ENCODE results near the gene TBC1D17.

Gene TBC1D17
- total RNA-seq: 39.6 to 48.3 reads per million in 2 donors

DNA sequence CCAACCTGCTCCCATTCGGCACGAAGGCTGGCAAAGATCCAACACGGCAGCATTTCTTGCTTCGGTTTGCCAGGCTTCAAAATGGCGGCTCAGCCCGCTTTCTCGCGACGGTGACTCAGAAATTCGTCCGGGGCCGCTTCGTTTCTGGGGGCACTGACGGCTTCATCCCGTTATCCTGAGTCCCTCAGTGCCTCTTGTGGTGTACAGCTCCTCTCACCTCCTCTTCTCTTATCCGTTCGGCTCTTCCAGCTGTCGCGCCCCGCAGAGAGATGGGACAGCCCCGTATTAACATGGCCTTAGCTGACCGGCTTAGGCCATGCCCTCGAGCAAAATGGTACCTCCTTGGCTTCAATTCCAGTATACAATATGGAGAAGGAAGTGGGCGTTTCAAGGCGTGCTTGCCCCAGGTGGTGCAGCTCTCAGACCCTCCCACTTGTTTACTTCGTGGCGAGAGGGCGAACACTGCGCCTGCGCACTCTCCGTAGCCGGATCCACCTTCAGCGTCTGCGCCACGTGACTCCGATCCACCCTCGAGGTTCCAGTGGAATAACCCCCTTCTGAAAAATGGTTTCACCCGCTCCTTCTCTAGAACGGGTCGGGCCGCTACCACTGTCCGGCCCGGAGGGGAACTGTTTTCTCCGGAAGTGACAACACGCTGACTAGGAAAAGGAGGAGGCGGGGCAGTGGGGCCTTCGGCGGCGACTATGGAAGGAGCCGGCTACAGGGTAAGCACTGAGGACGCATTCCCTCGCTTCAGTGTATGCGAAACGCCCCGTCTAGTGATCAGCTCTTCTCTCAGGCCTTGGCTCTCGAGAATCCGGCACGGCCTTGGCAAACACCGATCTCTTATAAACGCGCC, at the start of gene TBC1D17, which contains the start of gene AKT1S1:
TSS of gene TBC1D17 (plus strand) at position 683 of the 859 bp plus-strand sequence. CDS start at position 705, 22 bp downstream.
TSS of gene AKT1S1 (minus strand) at position 336 of the 859 bp plus-strand sequence. CDS start 4,060 bp downstream, outside the sequence.
- DNase-seq: peak; percentile 94 to 100 (median 99)

DNA sequence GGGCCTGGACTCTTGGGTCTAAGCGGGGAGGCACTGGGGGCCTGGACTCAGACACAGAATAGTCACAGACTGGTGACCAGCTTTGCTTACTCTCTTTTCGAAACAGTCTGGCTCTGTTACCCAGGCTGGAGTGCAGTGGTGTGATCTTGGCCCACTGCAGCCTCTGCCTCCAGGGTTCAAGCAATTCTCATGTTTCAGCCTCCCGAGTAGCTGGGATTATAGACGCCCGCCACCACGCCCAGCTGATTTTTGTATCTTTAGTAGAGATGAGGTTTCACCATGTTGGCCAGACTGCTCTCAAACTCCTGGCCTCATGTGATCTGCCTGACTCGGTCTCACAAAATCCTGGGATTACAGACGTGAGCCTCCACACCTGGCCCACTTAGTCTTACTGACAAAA, 48.3 kb upstream of the TBC1D17 start:
- no peak for DNase-seq

DNA sequence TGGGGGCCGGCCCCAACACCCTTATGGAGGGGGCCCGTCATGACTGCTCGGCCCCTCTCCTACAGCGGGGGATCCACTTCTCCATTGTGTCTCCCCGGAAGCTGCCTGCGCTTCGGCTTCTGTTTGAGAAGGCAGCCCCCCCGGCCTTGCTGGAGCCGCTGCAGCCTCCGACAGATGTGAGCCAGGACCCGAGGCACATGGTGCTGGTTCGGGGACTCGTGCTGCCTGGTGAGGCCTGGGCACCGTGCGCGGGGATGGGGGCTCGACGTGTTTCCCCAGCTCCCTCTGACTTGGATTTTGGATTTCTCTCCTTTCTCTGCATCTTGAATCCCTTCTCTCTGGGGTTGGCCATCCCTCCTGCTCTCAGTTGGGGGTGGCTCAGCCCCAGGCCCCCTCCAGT, 47.8 kb upstream of the TBC1D17 start:
- no peak for DNase-seq

DNA sequence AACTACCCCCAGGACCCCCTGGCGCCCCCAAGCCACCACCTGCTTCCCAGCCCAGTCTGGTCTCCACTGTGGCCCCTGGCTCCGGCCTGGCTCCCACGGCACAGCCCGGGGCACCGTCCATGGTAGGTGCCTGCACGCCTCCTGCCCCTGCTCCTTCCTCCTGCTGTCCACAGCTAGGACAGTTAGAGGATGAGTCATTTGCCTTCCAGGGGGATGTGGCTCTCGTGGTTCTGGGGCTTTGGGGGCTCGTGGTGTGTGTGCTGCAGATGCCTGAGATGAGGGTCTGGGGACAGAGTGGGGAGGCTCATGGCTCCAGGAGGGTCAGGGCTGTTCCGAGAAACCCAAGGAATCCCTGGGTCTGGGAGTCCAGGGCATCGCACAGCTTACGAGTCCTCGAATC, 46.7 kb upstream of the TBC1D17 start:
- DNase-seq: no peak

DNA sequence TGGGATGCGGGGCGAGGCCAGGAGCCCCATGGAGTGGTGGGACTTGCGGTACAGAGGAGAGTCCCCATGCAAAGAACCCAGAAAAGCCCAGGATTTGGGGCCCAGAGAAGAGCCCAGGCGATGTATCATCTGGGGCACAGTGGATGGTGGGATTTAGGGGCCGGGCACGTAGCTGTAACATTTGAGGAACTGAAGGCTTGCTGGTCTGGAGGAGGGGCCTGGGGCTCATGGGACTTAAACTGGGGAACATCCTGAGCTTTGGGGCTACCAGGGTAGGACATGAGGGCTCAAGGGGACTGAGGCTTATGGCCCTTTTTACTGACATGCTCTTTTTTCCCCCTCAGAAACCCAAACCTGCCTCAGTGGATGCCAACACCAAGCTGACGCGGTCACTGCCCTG, 45.9 kb upstream of the TBC1D17 start:
- no peak for DNase-seq

DNA sequence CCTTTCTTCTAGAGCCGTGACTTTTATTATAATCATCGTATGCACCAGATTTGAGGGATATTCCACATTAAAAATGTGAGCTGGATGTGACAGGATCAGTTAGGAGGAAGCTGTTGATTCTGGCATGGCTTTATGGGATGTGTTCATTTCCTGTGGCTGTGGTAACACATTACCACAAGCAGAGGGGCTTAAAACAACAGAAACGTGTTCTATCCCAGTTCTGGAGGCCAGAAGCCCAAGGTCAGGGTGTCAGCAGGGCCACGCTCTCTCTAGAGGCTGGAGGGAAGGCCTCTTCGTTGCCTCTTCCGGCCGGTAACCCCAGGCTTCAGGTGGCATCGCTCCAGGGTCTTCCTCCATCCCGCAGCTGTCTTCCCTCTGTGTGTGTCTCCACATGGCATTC, 44.9 kb upstream of the TBC1D17 start:
- DNase-seq: no peak

DNA sequence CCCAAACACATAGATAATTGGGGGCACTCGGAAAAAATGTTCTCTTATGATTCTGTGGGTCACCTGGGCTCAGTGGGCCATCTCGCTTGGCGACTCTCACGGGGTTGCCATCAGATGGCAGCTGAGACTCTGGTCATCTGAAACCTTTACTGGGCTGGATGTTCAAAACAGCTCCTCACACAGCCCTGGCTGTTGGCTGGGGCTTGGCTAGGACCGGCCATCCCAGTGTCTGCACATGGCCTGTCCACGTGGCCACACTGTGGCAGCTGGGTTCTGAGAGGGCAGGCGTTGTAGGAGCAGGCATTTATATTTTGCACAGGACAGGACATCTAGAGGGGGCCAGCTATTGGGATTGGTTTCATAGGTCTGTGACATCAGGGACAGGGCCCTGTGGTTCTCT, 43.9 kb upstream of the TBC1D17 start:
- no peak for DNase-seq

DNA sequence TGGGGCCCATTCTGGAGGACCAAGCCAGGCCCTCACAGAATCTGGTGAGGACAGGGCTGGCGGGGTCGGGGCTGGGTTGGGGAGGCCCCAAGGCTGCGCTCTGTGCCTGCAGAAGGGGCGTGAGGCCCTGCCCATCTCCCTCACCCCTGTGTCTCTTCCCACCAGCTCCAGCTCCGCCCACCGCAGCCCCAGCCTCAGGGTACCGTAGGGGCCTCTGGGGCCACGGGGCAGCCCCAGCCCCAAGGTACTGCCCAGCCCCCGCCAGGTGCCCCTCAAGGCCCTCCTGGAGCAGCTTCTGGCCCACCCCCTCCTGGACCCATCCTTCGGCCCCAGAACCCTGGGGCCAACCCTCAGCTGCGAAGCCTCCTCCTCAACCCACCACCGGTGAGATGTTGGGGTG, 41.9 kb upstream of the TBC1D17 start:
- DNase-seq: no peak

DNA sequence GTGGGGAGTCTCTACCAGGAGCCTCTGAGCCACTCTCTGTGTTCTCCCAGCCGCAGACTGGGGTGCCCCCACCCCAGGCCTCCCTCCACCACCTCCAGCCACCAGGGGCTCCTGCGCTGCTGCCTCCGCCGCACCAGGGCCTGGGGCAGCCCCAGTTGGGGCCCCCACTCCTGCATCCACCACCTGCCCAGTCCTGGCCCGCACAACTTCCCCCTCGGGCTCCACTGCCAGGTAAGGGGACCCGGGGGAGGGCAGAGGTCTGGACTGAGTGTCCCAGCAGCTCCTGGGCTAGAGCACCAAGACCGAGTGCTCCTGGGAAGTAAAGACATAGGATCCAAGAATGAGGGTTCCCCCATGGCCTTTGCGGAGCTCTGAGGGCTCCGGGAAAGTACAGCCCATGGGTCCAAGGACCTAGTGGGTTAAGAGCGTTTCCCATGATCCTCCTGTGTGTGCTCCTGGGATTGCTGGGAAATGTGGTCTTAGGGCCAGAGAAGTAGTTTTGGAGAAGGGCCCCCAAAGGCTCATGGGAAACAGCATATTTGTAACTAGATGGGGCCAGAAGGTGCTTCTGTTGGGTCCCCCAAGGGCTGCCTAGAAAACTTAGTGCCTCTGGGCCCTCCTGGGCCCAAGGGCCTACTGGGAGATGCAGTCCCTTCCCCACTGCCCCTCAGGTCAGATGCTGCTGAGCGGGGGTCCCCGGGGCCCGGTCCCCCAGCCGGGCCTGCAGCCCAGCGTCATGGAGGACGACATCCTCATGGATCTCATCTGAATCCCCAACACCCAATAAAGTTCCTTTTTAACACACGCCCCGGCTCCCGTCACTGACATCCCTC, 41.1 kb upstream of the TBC1D17 start:
- no peak for DNase-seq

DNA sequence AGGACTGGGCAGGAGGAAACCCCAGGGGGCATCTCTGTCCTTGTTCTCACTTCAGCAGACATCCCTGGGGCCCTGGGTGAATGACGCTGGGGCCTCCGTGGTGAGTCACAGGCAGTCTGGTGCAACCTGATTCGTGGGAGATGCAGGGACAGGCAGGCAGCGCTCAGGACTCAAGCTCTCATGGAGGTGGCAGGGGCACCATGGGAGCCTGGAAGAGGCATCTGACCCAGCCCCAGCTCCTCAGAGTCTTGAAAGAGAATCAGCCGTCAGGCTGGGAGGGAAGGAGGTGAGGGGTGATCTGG, 40.5 kb upstream of the TBC1D17 start:
- DNase-seq: no peak

DNA sequence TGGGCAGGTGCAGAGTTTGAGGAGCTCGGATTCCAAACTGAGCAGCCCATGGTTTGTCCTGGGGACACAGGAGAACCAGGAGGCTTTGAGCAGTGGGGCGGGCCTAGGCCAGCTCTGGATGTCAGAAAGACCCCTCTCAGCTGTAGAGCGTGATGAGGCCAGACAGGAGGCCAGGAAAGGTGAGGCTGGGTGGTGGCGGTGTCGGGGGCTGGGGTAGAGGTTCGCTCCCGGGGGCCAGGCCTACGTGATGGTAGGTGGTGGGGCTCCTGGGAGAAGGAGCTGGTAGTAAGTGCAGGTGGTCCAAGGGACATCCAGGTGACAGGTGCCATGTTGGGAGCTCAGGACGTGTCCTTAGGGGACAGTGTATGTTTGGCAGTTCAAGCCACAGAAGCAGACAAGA, 40.1 kb upstream of the TBC1D17 start:
- no peak for DNase-seq

DNA sequence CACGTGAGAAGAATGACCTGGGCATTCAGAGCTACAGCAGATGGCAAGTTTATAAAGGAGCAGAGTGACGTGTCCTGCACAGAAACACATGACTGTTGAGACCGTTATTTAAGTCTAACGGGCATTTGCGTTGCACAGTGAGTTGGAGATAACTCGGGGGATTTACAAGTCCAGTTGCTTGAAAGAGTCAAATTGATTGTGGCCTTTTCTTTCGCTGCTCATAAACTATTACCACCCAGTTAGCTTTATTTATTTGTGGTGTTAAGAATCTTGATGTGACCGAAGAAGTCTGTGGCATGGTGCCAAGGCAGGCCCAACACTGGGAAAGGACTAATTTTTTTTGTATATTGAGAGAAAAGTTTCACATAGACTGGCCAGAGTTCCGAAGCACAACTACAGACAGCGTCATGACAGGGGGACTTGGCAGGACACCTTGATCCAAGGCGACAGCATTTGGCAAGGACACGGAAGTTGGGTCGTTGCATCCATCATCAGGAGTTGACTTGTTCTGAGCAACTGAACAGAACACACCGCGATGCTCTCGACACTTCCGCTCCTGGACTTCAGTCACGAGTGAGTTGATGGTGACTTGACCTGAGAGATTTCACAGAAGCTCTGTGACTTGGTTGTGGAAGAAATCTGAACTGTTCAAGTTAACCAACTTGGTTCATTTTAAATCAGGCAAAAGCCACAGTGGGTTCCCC, 38.5 kb upstream of the TBC1D17 start:
- no peak for DNase-seq

DNA sequence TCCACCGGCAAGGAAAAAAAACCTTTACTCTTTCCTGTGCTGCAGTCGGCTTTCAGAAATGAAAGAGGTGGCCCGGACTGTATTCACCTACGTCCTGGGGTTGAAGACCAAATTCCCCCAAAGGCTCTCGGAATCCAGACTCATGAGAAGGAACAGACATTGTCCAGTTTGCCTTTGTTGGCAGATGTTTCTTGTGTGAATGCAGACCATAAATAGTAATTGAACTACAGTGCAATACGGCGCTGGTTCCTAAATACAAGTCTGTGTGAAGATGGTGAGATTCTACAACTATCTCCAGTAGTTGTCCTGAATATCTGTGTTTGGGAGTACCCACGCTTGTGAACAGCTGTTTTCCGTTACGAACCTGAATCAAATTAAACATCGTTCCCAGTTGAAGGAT, 37.8 kb upstream of the TBC1D17 start:
- DNase-seq: no peak

DNA sequence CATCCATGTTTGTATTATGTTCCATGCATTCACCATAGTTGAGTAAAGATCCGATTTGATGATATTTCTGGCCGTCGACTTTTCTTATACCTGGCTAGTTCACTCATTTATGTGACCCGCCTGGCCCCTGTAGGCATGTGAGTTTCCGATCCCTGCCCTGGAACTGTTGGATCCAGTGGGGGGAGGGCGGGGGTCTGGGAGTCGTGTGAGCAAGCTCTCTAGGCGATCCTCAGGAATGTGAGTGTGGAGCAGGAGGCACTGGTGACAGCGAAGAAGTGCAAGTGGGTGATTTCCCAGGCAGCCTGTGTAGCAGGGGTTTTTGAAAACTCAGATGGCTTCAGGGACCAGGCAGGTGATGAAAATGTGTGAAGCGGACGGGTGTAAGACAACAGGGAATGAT, 37.2 kb upstream of the TBC1D17 start:
- no peak for DNase-seq

DNA sequence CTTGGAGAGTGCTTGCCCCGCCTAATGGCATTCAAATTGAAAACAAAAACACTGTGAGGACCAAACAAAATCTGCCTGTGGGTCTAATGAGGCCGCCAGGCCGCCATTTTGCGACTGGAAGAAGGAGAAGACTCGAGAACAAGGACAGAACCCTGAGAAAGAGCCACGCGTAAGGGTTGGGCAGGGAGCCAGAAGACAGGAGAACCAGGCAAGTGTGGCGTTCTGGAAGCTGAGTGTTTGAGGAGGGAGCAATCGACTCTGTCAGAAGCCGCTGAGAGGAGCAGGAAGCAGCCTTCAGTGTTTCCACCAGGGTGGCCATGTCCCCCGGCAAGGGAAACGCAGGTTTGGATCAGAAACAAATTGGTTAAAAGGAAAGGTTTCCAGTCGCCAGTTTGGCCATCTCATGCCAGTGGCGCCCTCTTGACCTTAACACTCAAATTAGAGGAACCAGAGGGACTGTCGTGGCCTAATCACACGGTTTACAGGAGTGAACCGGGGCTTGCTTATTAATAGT, 36.7 kb upstream of the TBC1D17 start:
- DNase-seq: no peak

DNA sequence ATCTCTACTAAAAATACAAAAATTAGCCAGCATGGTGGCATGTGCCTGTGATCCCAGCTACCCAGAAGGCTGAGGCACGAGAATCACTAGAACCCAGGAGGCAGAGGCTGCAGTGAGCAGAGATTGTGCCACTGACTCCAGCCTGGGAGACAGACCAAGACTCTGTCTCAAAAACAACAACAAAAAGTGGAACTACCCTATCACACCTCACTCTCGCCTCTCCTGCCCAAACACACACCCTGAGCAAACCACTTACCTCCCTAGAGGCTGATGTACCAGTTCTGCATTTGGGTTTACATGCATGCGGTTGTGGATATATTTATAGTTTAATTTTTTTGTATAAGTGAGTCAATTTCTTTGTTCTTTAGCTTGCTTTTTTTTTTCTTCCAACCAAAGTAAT, 34.2 kb upstream of the TBC1D17 start:
- no peak for DNase-seq

DNA sequence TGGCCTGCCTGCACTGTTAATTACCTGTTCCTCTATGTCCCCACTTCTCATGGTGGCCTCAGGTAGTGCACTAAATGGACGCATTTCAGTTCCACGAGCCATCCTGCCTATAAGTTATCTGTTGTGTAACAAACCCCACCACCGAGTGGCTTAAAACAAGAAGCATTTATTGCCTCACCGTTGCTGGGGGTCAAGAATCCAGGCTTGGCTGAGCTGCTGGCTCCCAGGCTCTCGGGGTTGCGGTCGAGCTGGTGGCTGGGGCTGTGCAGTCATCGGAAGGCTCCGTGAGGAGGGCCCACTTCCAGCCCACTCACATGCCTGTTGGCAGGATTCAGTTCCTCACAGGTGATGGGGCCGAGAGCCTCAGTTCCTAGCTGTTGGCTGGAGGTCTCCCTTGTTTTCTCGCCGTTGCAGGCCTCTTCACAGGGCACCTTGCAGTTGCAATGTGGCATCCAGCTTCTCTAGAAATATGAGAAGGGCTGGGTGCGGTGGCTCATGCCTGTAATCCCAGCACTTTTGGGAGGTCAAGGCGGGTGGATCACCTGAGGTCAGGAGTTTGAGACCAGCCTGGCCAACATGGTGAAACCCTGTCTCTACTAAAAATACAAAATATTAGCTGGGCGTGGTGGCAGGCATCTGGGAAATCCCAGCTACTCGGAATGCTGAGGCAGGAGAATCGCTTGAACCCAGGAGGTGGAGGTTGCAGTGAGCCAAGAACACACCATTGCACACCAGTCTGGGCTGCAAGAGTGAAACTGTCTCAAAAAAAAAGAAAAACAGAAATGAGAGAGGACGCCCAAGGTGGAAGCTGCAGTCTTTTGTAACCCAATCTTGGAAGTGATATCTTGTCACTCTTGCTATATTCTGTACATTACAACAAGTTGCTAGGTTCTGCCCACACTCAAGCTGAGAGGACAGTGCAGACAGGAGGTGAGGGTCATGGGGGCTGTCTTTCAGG, 33.1 kb upstream of the TBC1D17 start:
- DNase-seq: no peak

DNA sequence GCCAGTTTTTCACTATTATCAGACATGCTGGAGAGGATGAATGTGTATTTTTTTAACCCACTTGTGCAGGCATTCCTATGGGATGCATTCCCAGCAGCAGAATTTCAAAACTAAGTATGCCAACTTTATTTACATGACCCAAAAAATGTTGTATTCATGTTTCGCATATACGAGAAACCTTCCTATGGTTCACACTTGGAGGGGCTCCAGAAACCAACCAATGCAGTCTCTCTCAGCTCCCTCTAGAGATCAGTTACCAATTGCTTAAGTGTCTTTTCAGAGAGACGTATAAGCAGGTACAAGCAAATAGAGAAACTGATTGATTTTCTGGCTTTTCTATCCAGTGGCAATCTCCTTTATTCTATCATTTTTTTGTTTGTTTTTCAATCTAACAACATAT, 32.1 kb upstream of the TBC1D17 start:
- DNase-seq: no peak

DNA sequence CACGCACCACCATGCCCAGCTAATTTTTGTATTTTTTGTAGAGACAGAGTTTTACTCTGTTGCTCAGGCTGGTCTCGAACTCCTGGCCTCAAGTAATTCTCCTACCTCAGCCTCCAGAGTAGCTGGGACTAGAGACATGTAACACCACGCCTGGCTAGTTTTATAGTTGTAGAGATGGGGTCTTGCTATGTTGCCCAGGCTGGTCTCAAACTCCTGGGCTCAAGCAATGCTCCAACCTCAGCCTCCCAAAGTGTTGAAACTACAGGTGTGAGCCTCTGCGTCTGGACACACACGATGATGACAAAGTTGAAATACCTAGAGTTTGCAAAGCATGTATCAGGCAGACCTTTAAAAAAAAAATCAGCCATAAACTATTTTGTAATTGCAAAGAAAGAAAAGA, 31.1 kb upstream of the TBC1D17 start:
- no peak for DNase-seq

DNA sequence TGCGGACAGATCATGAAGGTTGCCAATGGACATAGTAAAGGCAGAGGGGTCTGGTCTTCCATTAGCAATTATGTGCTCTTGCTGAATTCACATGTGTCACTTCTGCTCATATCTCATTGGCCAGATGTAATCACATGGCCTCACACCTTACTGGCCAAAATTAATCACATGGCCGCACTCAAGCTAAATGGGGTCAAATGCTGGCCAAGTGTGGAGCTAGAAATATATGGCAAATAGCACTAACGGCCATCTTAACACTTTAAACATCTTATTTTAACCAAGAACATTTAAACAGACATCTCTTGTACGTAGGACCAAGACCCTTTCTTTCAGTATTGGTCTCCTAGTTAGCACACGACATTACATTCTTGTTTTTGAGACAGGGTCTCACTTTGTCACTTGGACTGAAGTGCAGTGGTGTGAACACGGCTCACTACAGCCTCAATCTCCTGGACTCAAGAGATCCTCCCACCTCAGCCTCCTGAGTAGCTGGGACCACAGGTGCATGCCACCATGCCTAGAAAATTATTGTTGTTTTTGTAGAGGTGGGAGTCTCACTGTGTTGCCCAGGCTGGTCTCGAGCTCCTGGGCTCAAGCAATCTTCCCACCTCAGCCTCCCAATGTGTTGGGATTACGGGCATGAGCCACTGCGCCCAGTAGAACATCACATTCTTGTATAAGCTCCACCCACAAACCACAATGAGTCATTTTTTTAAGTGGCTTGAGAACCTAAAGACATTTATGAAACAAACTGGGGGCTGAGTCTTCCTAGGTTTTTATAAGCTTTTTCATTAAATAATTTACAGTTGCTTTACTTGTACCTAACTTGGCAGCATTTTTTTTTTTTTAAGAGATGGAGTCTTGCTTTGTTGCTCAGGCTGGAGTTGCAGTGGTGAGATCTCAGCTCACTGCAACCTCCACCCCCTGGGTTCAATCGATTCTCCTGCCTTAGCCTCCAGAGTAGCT, 29.5 kb upstream of the TBC1D17 start:
- peak in 1 of 5 experiments; percentile 71 for DNase-seq

DNA sequence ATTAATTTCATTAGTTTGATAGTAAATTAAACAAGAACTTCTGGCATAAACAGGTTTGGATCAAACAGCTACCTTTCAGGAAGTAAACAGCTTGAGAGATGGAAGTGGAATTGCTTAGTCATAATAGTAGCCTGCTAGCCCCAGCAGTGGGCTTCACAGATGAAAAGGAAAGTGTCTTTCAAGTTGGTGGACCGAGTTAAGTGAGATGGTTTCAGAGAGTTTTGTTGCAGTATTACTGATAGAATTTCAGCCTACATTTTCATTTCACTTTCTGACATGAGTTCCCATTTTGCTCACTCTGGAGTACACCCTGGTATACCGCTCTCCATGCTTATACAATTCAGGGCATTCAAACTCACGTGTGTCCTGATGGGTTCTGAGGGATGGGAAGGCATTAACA, 28.6 kb upstream of the TBC1D17 start:
- peak in 1 of 5 experiments; percentile 40 for DNase-seq
